Measurements from ENCODE around the gene KCP. TPM values are rescaled to one million over a fixed set of nuclear protein-coding genes. Genes with fewer than 3 reads are reported as not detected.

Gene KCP
- total RNA-seq, 2 experiments from 2014 or later = 1.4 to 2.3 TPM

DNA sequence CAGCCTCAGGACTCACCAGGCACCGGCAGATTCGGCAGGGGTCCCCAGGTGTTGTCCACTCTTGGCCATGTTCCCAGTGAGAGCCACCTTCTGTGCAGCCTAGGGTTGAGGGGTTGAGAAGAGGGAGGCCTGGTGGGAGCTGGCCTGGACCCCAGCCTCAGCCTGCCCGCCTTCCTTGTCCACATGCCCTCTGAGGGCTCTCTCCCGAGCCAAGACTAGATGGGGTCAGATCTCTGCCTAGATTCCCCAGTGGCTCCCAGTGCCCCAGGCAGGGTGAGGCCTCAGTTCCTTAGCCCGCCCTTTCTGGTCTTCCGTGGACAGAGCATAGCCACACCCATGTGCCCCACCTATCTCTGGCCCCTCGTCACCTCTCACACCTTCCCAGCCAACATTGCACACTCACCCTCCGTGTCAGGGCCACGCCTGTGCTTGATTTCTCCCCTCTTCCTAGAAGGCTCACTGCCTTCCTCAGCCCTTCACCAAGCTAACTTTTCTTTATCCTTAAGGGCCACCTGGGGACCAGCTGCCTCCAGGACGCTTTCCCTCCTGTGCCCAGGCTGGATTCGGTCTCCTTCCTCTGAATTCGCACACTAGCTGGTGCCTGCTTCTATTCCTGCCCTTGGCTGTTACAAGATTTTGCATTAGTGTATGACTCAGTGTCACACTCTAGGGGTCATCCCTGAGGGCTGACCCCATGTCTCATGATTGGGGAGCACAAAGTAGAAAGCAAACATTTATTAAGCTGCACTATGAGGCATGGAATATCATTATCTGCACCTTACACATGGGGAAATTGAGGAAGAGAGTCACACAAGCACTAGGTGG lies 7.5 kb downstream of the KCP start:
- Histone ChIP-seq H3K36me3 (ENCODE audit: insufficient read depth, low read length) (no peaks in the 10 kb centered on the region), H3K4me1 (ENCODE audit: insufficient read depth, low read length, poor library complexity, severe bottlenecking) (peaks cover 5% of the 10 kb centered on the region), H4K20me1 (ENCODE audit: insufficient read depth, low read length) (no peaks in the 10 kb centered on the region), H3K4me3 (ENCODE audit: low read depth, low read length, poor library complexity, severe bottlenecking) (no peak overlapping the region), H3K4me2 (ENCODE audit: low read length) (no peak overlapping the region), H3K27ac (ENCODE audit: low read depth, low read length, poor library complexity, severe bottlenecking) (no peak overlapping the region), H3K9me3 (ENCODE audit: low read length) (peaks cover 22% of the 10 kb centered on the region), H3K79me2 (ENCODE audit: insufficient read depth, low read depth, low read length) (no peaks in the 10 kb centered on the region), H2AFZ (ENCODE audit: low read length) (no peak overlapping the region), H3K9me2 (ENCODE audit: insufficient read depth, low read length) (no peaks in the 10 kb centered on the region)
- BruUV-seq (replicated peaks) = no TSS peak
- ChIA-PET CTCF (ENCODE audit: unreplicated experiment) (no interaction called here), POLR2A (no interaction called here)
- intact Hi-C loops (cut with micrococcal nuclease; ENCODE audit: unreplicated experiment) = loop anchor here (5.0 kb wide), 1 partner anchor 309 kb away; no protein-coding TSS in a partner anchor
- no peak for DNase-seq (ENCODE audit: low spot score)
- TF ChIP-seq, protein P1, sequence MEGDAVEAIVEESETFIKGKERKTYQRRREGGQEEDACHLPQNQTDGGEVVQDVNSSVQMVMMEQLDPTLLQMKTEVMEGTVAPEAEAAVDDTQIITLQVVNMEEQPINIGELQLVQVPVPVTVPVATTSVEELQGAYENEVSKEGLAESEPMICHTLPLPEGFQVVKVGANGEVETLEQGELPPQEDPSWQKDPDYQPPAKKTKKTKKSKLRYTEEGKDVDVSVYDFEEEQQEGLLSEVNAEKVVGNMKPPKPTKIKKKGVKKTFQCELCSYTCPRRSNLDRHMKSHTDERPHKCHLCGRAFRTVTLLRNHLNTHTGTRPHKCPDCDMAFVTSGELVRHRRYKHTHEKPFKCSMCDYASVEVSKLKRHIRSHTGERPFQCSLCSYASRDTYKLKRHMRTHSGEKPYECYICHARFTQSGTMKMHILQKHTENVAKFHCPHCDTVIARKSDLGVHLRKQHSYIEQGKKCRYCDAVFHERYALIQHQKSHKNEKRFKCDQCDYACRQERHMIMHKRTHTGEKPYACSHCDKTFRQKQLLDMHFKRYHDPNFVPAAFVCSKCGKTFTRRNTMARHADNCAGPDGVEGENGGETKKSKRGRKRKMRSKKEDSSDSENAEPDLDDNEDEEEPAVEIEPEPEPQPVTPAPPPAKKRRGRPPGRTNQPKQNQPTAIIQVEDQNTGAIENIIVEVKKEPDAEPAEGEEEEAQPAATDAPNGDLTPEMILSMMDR (conservative IDR thresholded peaks at IDR 0.05; ENCODE audit: low read length) = no peak
- TF ChIP-seq EZH2phosphoT487 (IDR thresholded peaks at IDR 0.05; ENCODE audit: borderline replicate concordance, low read depth, low read length) = no peak

DNA sequence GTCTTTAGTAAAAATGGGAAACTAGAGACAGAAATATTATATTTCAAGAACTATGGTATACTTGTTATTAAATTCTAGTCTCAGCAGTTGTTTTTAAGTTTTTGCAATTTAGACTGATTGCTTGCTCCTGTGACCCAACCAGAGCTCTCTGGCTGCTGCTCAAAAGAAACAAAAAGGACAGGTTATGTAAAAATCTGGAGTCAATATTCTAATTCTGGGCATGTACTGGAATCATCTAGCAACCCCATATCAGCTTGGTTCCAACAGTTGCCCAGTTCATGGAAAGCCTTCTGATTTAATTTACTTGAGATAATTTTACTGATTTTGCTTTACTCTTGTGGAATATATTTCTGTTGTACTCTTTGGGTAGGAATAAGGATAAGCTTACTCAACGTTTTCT lies 10.3 kb downstream of the KCP start:
- POLR2A ChIA-PET = interaction anchor here (0.7 kb wide), 1 partner anchor 1314 kb away, joined by 3 read pairs; no protein-coding TSS in a partner anchor
- H3K4me1 ChIP-seq (ENCODE audit: insufficient read depth, low read length, poor library complexity, severe bottlenecking) = peaks cover 5% of the 10 kb centered on the region
- no peaks in the 10 kb centered on the region for H4K20me1 ChIP-seq (ENCODE audit: insufficient read depth, low read length)
- intact Hi-C loops (cut with micrococcal nuclease; ENCODE audit: unreplicated experiment) = loop anchor here (5.0 kb wide), 1 partner anchor 312 kb away; no protein-coding TSS in a partner anchor
- no peaks in the 10 kb centered on the region for H3K79me2 ChIP-seq (ENCODE audit: insufficient read depth, low read depth, low read length)
- no peak overlapping the region for H3K4me3 ChIP-seq (ENCODE audit: low read depth, low read length, poor library complexity, severe bottlenecking)
- no TSS peak for BruUV-seq (replicated peaks)
- H3K27ac ChIP-seq (ENCODE audit: low read depth, low read length, poor library complexity, severe bottlenecking) = no peak overlapping the region
- H2AFZ ChIP-seq (ENCODE audit: low read length) = no peak overlapping the region
- CTCF ChIA-PET (ENCODE audit: unreplicated experiment) = no interaction called here
- no peaks in the 10 kb centered on the region for H3K9me2 ChIP-seq (ENCODE audit: insufficient read depth, low read length)
- peaks cover 22% of the 10 kb centered on the region for H3K9me3 ChIP-seq (ENCODE audit: low read length)
- H3K4me2 ChIP-seq (ENCODE audit: low read length) = no peak overlapping the region
- DNase-seq (ENCODE audit: low spot score) = no peak
- H3K36me3 ChIP-seq (ENCODE audit: insufficient read depth, low read length) = no peaks in the 10 kb centered on the region
- TF ChIP-seq, protein P1 (conservative IDR thresholded peaks at IDR 0.05; ENCODE audit: low read length) = no peak
- no peak for TF ChIP-seq EZH2phosphoT487 (IDR thresholded peaks at IDR 0.05; ENCODE audit: borderline replicate concordance, low read depth, low read length)

DNA sequence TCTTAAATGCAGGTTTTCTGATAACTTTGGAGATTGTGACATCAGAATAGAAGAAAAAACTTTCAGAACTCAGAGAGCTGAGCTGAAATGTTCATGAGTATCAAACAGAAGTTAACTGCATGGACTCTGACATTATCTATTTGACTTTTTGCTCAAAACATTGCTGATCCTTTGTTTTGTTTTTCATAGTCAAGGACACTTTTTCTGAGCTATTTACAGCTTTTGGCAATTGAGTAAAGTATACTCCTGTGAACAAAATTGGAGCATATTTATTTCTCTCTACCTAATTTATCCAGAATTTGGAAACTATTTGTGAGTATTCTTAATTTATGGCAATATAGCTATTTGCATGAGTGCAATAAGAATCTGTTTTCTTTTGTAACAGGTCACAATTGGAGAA lies 11.1 kb downstream of the KCP start:
- H3K9me2 ChIP-seq (ENCODE audit: insufficient read depth, low read length) = no peaks in the 10 kb centered on the region
- peaks cover 3% of the 10 kb centered on the region for H3K4me1 ChIP-seq (ENCODE audit: insufficient read depth, low read length, poor library complexity, severe bottlenecking)
- no peak overlapping the region for H2AFZ ChIP-seq (ENCODE audit: low read length)
- TF ChIP-seq EZH2phosphoT487 (IDR thresholded peaks at IDR 0.05; ENCODE audit: borderline replicate concordance, low read depth, low read length) = no peak
- TF ChIP-seq, protein P1 (conservative IDR thresholded peaks at IDR 0.05; ENCODE audit: low read length) = no peak
- ChIA-PET CTCF (ENCODE audit: unreplicated experiment) (no interaction called here), POLR2A (interaction anchor here (0.7 kb wide), 1 partner anchor 391 kb away, joined by 3 read pairs; no protein-coding TSS in a partner anchor)
- H3K36me3 ChIP-seq (ENCODE audit: insufficient read depth, low read length) = no peaks in the 10 kb centered on the region
- intact Hi-C loops (cut with micrococcal nuclease; ENCODE audit: unreplicated experiment) = no loop called here
- H3K27ac ChIP-seq (ENCODE audit: low read depth, low read length, poor library complexity, severe bottlenecking) = no peak overlapping the region
- H3K79me2 ChIP-seq (ENCODE audit: insufficient read depth, low read depth, low read length) = no peaks in the 10 kb centered on the region
- no peaks in the 10 kb centered on the region for H4K20me1 ChIP-seq (ENCODE audit: insufficient read depth, low read length)
- DNase-seq (ENCODE audit: low spot score) = peak; percentile 19
- peaks cover 22% of the 10 kb centered on the region for H3K9me3 ChIP-seq (ENCODE audit: low read length)
- H3K4me3 ChIP-seq (ENCODE audit: low read depth, low read length, poor library complexity, severe bottlenecking) = no peak overlapping the region
- H3K4me2 ChIP-seq (ENCODE audit: low read length) = no peak overlapping the region
- BruUV-seq (replicated peaks) = no TSS peak
